ENCODE results near the gene ANGPTL3.

DNA sequence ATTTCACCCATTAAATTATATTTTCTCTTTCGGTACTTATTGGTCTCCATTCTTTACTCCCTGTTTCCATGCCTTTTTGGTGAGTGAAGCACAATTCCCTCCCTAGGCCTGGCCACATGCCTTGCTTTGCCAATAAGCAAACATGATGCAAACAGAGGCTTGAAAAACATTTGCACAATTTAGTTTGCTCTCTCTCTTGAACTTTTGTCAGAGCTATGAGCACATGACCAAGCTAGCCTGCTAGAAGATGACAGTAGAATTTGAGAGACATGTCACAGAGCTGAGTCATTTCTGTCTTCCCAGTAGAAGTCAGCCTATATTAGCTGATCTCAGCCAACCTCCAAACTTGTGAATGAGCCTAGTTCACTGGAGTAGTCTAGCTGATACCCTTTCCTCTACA lies 24.6 kb downstream of the ANGPTL3 start:
- TF ChIP-seq, protein P1, sequence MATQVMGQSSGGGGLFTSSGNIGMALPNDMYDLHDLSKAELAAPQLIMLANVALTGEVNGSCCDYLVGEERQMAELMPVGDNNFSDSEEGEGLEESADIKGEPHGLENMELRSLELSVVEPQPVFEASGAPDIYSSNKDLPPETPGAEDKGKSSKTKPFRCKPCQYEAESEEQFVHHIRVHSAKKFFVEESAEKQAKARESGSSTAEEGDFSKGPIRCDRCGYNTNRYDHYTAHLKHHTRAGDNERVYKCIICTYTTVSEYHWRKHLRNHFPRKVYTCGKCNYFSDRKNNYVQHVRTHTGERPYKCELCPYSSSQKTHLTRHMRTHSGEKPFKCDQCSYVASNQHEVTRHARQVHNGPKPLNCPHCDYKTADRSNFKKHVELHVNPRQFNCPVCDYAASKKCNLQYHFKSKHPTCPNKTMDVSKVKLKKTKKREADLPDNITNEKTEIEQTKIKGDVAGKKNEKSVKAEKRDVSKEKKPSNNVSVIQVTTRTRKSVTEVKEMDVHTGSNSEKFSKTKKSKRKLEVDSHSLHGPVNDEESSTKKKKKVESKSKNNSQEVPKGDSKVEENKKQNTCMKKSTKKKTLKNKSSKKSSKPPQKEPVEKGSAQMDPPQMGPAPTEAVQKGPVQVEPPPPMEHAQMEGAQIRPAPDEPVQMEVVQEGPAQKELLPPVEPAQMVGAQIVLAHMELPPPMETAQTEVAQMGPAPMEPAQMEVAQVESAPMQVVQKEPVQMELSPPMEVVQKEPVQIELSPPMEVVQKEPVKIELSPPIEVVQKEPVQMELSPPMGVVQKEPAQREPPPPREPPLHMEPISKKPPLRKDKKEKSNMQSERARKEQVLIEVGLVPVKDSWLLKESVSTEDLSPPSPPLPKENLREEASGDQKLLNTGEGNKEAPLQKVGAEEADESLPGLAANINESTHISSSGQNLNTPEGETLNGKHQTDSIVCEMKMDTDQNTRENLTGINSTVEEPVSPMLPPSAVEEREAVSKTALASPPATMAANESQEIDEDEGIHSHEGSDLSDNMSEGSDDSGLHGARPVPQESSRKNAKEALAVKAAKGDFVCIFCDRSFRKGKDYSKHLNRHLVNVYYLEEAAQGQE (IDR thresholded peaks at IDR 0.05; ENCODE audit: insufficient read depth in 1 of 2, low read depth in 2 of 2, low read length in 2 of 2) = no peak
- no peak for TF ChIP-seq POLR2AphosphoS5 (IDR thresholded peaks at IDR 0.05; ENCODE audit: low read depth, low read length)
- TF ChIP-seq TAF1 (IDR thresholded peaks at IDR 0.05; ENCODE audit: borderline replicate concordance, insufficient read depth, low read length) = no peak
- TF ChIP-seq SIN3A (IDR thresholded peaks at IDR 0.05; ENCODE audit: borderline replicate concordance, insufficient read depth, low read length) = no peak
